Measurements from ENCODE around the gene DLGAP1.

Gene DLGAP1

GRCh38 chr18:3728704-3729437, 726.2 kb downstream of the DLGAP1 start:
- DNase-seq = no peak

- no peak for DNase-seq
Observed at GRCh38 chr18:3727274-3727673, 727.8 kb downstream of the DLGAP1 start.

- no peak for DNase-seq
Observed at GRCh38 chr18:3726238-3726951, 728.7 kb downstream of the DLGAP1 start.

- no peak for DNase-seq
Observed at GRCh38 chr18:3725115-3725514, 730.0 kb downstream of the DLGAP1 start.

- DNase-seq = no peak
Observed at GRCh38 chr18:3723554-3723953, 731.6 kb downstream of the DLGAP1 start.

GRCh38 chr18:3722649-3723433, 732.3 kb downstream of the DLGAP1 start:
- no peak for DNase-seq

GRCh38 chr18:3721771-3722648, 733.1 kb downstream of the DLGAP1 start:
- no peak for DNase-seq

GRCh38 chr18:3720818-3721545, 734.1 kb downstream of the DLGAP1 start:
- DNase-seq = no peak

GRCh38 chr18:3720159-3720558, 734.9 kb downstream of the DLGAP1 start:
- DNase-seq = no peak

- no peak for DNase-seq
Observed at GRCh38 chr18:3717376-3718025, 737.6 kb downstream of the DLGAP1 start.

GRCh38 chr18:3716116-3716660, 738.9 kb downstream of the DLGAP1 start:
- DNase-seq = no peak

- DNase-seq = no peak
Observed at GRCh38 chr18:3715231-3716080, 739.7 kb downstream of the DLGAP1 start.

- DNase-seq = no peak
Observed at GRCh38 chr18:3713708-3714107, 741.4 kb downstream of the DLGAP1 start.

- DNase-seq = no peak
Observed at GRCh38 chr18:3713166-3713565, 741.9 kb downstream of the DLGAP1 start.

- DNase-seq = no peak
Observed at GRCh38 chr18:3712491-3712890, 742.6 kb downstream of the DLGAP1 start.

- DNase-seq = peak; percentile 18
Observed at GRCh38 chr18:3710712-3711301, 744.3 kb downstream of the DLGAP1 start.

- DNase-seq = no peak
Observed at GRCh38 chr18:3709205-3709604, 745.9 kb downstream of the DLGAP1 start.

- no peak for DNase-seq
Observed at GRCh38 chr18:3706279-3707097, 748.6 kb downstream of the DLGAP1 start.

Measured in RPMI8226 (cell line).